ENCODE measurements around the gene MAP6. TPM values are rescaled to one million over a fixed set of nuclear protein-coding genes. Genes with fewer than 3 reads are reported as not detected.

MAP6 gene
- total and polyA plus RNA-seq, 9 of the 15 experiments (the other 6 are each of a cell fraction or from before 2014, with no cell fraction given), result not detected

DNA sequence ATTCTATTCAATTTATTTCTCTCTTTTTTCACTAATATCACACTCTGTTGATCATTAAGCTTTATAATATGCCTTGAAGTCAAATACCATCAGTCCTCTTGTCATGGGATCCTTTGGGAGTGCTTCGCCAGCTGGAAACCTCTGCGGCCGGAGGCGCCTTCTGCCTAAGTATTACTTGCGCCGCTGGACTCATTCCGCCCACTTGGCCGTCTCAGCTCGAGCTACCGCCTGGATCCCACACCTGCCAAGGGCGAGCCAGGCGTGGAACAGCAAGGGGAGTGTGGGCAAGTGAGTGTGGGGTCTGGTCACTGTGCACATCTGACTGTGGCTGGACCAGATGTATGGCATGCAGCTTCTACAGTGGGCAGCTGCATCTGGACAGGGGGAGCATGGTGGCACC, 9.1 kb upstream of the MAP6 start:
- H3K4me3 ChIP-seq, result no peak overlapping the region
- CTCF ChIA-PET (ENCODE audit: low intra/inter-chr PET ratio), result no interaction called here
- intact Hi-C loops (cut with micrococcal nuclease), result no loop called here

More for the DNA sequence above, 9.1 kb upstream of the MAP6 start:
- in situ Hi-C loops (cut with MboI), result no loop called here
- no peaks in the 10 kb centered on the region for H3K9me1 ChIP-seq (ENCODE audit: control insufficient read depth, insufficient read depth, low read length)
- H3K9ac ChIP-seq (ENCODE audit: insufficient read depth in 1 of 2, low read depth in 2 of 2, low read length in 2 of 2), result 0 out of 4 replicates have a peak overlapping the region, but pooled peaks of 1 of the 2 experiments have one; percentile 42
- H3K27me3 ChIP-seq (ENCODE audit: control insufficient read depth in 2 of 2, insufficient read depth in 2 of 2, low read length in 2 of 2), result peaks cover 16 to 22% of the 10 kb centered on the region in 2 experiments
- no peak overlapping the region; the same call in 2 of the 3 replicates for H3K27ac ChIP-seq (ENCODE audit: extremely low read depth, low read depth, low read length)
- H3K4me2 ChIP-seq (ENCODE audit: insufficient read depth, low read length), result no peak overlapping the region
- POLR2A ChIA-PET, result interaction anchor here (1.0 to 1.9 kb wide), 5 partner anchors 9 to 278 kb away, joined by 3 to 6 read pairs (median 3); partner anchors contain the start of gene MAP6
- no peak for DNase-seq (ENCODE audit: extremely low read depth in 1 of 4, low spot score in 3 of 4)
- H2AFZ ChIP-seq (ENCODE audit: low read depth, low read length), result 0 out of 2 replicates have a peak overlapping the region, but pooled peaks have one; percentile 36
- BruUV-seq (replicated peaks), result no TSS peak
- WGBS (ENCODE audit: insufficient coverage, low coverage, missing lambda C conversion rate), result 18% methylated on average over 11 of the region's 12 CpGs
- TF ChIP-seq ZKSCAN3 (CRISPR knock-in tag; IDR thresholded peaks at IDR 0.05), result no peak
- TF ChIP-seq ZNF644 (tag; IDR thresholded peaks at IDR 0.05; ENCODE audit: low read depth), result no peak
- TF ChIP-seq ZNF197 (CRISPR knock-in tag; IDR thresholded peaks at IDR 0.05; ENCODE audit: low read depth), result no peak
- TF ChIP-seq ERF (CRISPR knock-in tag; IDR thresholded peaks at IDR 0.05), result no peak
- TF ChIP-seq ZC3H11A (IDR thresholded peaks at IDR 0.05; ENCODE audit: low read depth, low read length), result no peak
- no peak for TF ChIP-seq PRDM10 (IDR thresholded peaks at IDR 0.05; ENCODE audit: partially characterized antibody)
- no peak for TF ChIP-seq ZNF695 (CRISPR knock-in tag; IDR thresholded peaks at IDR 0.05)
- TF ChIP-seq RBFOX2 (IDR thresholded peaks at IDR 0.05; ENCODE audit: low read depth, low read length), result no peak
- TF ChIP-seq NCOA4 (IDR thresholded peaks at IDR 0.05; ENCODE audit: partially characterized antibody), result no peak
- TF ChIP-seq SRSF7 (optimal IDR thresholded peaks at IDR 0.05; ENCODE audit: low read depth, low read length), result no peak
- no peak for TF ChIP-seq C11orf30 (IDR thresholded peaks at IDR 0.05; ENCODE audit: low read depth)
- TF ChIP-seq BHLHE40 (IDR thresholded peaks at IDR 0.05; ENCODE audit: low read length), result no peak
- TF ChIP-seq ZBTB17 (CRISPR knock-in tag; IDR thresholded peaks at IDR 0.05), result no peak
- TF ChIP-seq KHSRP (IDR thresholded peaks at IDR 0.05), result no peak
- no peak for TF ChIP-seq SMAD1 (IDR thresholded peaks at IDR 0.05; ENCODE audit: low read depth, low read length, partially characterized antibody)
- H3K79me2 ChIP-seq (ENCODE audit: control insufficient read depth, insufficient read depth, low read length), result no peaks in the 10 kb centered on the region
- peaks cover 0 to 12% of the 10 kb centered on the region in 2 experiments; a peak in 2 of 5 replicates for H3K4me1 ChIP-seq (replicated peaks in 1 of 2; ENCODE audit: control insufficient read depth in 2 of 2, insufficient read depth in 2 of 2, low read length in 2 of 2)
- FAIRE-seq, result no peak
- no peaks in the 10 kb centered on the region for H3K9me3 ChIP-seq (replicated peaks; ENCODE audit: control insufficient read depth, insufficient read depth, low read depth, low read length)
- no peaks in the 10 kb centered on the region for H4K20me1 ChIP-seq (replicated peaks; ENCODE audit: control insufficient read depth, insufficient read depth, low read length)
- ATAC-seq, result no peak
- no peaks in the 10 kb centered on the region for H3K36me3 ChIP-seq (ENCODE audit: control insufficient read depth, insufficient read depth, low read length)

All from K562 (cell line).